ENCODE results near the gene NRG2. TPM values are rescaled to one million over a fixed set of nuclear protein-coding genes. Genes with fewer than 3 reads are reported as not detected.

NRG2 gene
- total RNA-seq, 3 donors from 2014 or later (not counting 1 experiment from before 2014, with no cell fraction given), result 0.21 to 0.50 (median 0.40) TPM

DNA sequence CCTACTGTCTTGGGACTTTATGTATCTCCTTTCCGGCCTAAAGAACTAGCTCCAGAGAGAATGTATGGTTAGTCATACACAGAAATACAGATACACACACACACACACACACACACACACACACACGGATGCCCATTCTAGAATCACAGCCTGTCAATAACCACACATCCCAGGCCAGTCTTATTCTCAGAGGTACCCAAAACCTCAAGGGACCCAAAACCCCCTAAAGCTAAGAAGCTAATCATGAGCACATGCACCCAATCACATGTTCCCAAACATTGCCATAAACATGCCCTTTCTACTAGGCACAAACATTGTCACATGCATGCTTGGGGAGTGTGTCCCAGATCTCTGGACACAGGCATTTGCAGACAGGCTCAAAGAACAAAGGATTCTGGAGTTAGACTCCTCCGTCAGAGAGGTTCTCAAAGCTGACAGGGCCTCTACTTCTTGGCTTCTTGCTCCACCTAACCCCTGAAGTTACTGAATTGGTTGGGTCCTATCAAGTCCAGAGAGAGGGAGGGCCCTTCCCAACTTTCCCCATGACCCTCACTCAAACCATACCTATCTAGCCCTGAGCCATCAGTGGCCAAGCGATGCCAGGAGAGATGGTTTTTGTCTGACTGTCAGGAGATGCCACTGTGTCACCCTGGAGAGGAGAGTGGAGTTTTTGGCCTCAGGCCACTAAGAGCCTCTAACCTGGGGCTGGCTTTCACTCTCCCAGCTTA, 78.7 kb downstream of the NRG2 start:
- intact Hi-C loops (cut with micrococcal nuclease), result no loop called here
- Histone ChIP-seq H3K36me3 (ENCODE audit: control insufficient read depth, insufficient read depth, low read length) (no peaks in the 10 kb centered on the region), H3K4me1 (ENCODE audit: control insufficient read depth, insufficient read depth, low read length) (peaks cover 3% of the 10 kb centered on the region), H3K27ac (ENCODE audit: low read length) (no peak overlapping the region), H3K4me3 (ENCODE audit: low read length) (no peak overlapping the region), H3K27me3 (ENCODE audit: control insufficient read depth, insufficient read depth, low read length) (peaks cover 7% of the 10 kb centered on the region), H3K9me3 (ENCODE audit: control insufficient read depth, insufficient read depth, low read length) (no peaks in the 10 kb centered on the region)
- Mint-ChIP-seq H3K27me3 (ENCODE audit: low read depth in 2 of 2) (peaks cover 4 to 6% of the 10 kb centered on the region in 2 donors), H3K4me1 (no peaks in the 10 kb centered on the region), H3K36me3 (no peaks in the 10 kb centered on the region), H3K9me3 (no peaks in the 10 kb centered on the region), H3K27ac (no peak overlapping the region), H3K4me3 (no peak overlapping the region)
- 83% methylated on average over 3 of the region's 4 CpGs for WGBS (ENCODE audit: insufficient coverage)
- no peak for DNase-seq
- TF ChIP-seq, protein P1, sequence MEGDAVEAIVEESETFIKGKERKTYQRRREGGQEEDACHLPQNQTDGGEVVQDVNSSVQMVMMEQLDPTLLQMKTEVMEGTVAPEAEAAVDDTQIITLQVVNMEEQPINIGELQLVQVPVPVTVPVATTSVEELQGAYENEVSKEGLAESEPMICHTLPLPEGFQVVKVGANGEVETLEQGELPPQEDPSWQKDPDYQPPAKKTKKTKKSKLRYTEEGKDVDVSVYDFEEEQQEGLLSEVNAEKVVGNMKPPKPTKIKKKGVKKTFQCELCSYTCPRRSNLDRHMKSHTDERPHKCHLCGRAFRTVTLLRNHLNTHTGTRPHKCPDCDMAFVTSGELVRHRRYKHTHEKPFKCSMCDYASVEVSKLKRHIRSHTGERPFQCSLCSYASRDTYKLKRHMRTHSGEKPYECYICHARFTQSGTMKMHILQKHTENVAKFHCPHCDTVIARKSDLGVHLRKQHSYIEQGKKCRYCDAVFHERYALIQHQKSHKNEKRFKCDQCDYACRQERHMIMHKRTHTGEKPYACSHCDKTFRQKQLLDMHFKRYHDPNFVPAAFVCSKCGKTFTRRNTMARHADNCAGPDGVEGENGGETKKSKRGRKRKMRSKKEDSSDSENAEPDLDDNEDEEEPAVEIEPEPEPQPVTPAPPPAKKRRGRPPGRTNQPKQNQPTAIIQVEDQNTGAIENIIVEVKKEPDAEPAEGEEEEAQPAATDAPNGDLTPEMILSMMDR (IDR thresholded peaks at IDR 0.05), result no peak
- ATAC-seq, result no peak

- Histone ChIP-seq H3K4me3 (ENCODE audit: low read length) (no peak overlapping the region), H3K36me3 (ENCODE audit: control insufficient read depth, insufficient read depth, low read length) (no peaks in the 10 kb centered on the region), H3K4me1 (ENCODE audit: control insufficient read depth, insufficient read depth, low read length) (no peaks in the 10 kb centered on the region), H3K27ac (ENCODE audit: low read length) (no peak overlapping the region), H3K9me3 (ENCODE audit: control insufficient read depth, insufficient read depth, low read length) (no peaks in the 10 kb centered on the region), H3K27me3 (ENCODE audit: control insufficient read depth, insufficient read depth, low read length) (no peaks in the 10 kb centered on the region)
- no peak for DNase-seq
- Mint-ChIP-seq H3K9me3 (no peaks in the 10 kb centered on the region), H3K4me1 (no peaks in the 10 kb centered on the region), H3K27ac (no peak overlapping the region), H3K36me3 (no peaks in the 10 kb centered on the region), H3K27me3 (ENCODE audit: low read depth in 2 of 2) (no peaks in the 10 kb centered on the region), H3K4me3 (no peak overlapping the region)
- no peak for ATAC-seq
- intact Hi-C loops (cut with micrococcal nuclease), result no loop called here
- TF ChIP-seq, protein P1 (IDR thresholded peaks at IDR 0.05), result no peak
- 58% methylated on average over 1 of the region's 1 CpG for WGBS (ENCODE audit: insufficient coverage)
Observed at GRCh38 chr5:139962445-139962844, 80.7 kb downstream of the NRG2 start.

DNA sequence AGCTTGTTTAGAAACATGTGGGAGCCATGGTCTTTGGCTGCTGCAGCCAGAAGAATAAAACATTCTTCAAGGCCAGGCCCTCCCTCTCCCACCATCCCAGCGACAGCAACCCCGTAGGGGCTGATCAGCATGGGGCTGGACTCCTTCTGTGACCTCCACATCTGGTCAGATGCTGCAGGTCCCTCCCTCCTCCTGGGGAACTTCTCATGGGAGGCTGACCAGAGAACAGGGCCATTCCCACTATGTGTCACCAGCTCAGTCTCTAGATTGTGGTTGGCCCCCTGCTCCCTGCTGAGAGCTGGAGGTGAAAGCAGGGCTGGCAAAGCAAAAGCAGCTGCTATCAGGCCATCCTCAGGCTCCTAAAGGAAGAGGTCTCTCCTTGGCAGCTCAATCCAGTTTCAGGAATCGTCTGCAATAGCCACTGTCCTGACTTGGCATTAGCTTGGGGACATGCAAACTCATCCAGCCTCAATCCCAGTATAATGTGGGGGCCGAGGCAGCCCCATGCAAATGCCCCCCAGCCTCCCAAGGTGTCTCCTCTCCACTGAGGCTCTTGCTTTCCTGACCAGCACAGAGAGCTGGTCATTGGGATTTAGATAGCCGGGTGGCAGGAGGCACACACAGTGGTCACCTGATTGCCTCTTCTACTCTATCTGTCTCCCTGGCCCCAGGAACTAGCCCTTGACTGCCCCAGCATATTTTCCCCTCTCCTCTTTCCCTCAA, 81.5 kb downstream of the NRG2 start:
- H3K9me3 ChIP-seq (ENCODE audit: control insufficient read depth, insufficient read depth, low read length), result no peaks in the 10 kb centered on the region
- H3K4me3 ChIP-seq (ENCODE audit: low read length), result no peak overlapping the region
- Mint-ChIP-seq H3K9me3 (no peaks in the 10 kb centered on the region), H3K27ac (no peak overlapping the region), H3K27me3 (ENCODE audit: low read depth in 2 of 2) (no peaks in the 10 kb centered on the region), H3K36me3 (no peaks in the 10 kb centered on the region), H3K4me3 (no peak overlapping the region), H3K4me1 (no peaks in the 10 kb centered on the region)
- no peak overlapping the region for H3K27ac ChIP-seq (ENCODE audit: low read length)
- H3K4me1 ChIP-seq (ENCODE audit: control insufficient read depth, insufficient read depth, low read length), result no peaks in the 10 kb centered on the region
- TF ChIP-seq, protein P1 (IDR thresholded peaks at IDR 0.05), result no peak
- no peaks in the 10 kb centered on the region for H3K27me3 ChIP-seq (ENCODE audit: control insufficient read depth, insufficient read depth, low read length)
- DNase-seq (no peak), ATAC-seq (no peak)
- 71% methylated on average over 5 of the region's 5 CpGs for WGBS (ENCODE audit: insufficient coverage)
- no peaks in the 10 kb centered on the region for H3K36me3 ChIP-seq (ENCODE audit: control insufficient read depth, insufficient read depth, low read length)
- intact Hi-C loops (cut with micrococcal nuclease), result no loop called here
